Activated naive CD4-positive, alpha-beta T cell (primary cell): ENCODE measurements around the gene UBE2H.

Experiments used
- DNase-seq, 4 experiments: peaks; one replicate each; lab custom pipeline; 2025; lab: John Stamatoyannopoulos, UW

UBE2H gene

DNA sequence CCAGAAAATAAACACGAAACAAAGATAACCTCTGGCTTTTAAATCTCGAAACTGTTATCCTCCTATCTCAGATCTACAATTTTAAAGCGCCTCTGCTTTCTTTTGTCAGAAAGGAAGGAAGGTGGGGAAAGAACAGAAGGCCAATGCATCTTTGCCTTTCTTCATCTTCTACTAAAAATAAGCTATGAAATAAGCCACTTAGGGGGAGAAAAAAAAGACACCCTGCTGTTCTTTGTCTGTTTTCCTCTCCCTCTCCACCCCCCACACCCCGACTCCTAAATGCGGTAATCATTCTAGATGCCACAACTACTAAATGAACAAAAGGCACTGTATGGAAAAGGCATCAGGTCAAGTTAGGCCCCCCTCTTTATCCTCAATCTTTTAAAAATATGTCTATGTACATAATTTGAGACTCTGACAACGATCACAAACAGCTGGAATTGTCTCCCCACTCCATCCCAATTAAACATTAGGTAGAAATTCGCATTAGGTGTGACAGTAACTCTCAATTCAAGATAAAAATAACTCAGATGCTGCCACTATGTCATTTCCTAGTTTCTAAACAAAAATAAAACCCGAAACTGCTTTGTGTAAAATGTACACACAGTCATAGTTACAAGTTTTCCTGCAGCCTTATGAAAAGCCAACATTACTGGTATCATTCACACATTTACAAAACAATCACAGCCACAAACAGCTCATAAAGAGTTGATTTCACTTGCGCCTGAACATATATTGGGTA lies 2.4 kb downstream of the UBE2H start:
- DNase-seq: no peak

DNA sequence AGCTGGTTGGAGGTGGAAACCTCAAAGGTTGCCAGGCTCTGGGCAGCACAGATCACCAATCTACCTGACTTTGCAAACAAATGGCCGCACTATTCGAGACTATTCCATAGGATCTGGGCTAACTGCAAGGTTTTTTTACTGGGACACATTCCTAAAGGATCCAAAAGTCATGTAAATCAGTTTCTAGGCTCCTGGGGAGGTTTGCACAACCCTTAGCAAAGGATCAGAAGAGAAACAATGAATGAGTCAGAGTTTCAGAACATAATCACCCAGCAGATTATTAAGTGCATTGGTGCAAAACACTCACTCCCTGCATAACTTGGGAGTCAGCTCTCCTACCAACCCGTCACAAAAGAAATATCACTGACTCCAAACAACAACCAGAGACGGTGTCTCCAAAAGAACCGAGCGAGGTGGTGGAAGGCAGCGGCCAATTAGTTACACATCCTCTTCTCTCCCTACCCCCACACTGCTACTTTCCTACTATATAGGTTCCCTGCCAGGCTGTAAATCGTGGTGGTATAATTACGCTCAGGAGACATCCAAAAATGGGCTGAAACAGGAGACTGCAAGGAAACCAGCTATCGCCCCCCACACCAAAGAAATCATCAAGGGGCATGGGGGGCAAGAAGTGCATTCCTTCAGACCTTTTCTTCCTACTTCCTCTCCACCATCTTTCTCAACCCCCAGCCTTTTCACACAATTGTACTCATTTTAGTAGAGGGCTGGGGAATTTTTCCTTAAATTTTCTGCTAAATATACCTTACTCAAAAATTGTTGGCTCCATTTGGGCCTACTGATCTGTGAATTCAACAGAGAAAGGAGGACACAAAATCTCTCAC lies 3.2 kb downstream of the UBE2H start:
- DNase-seq: no peak

DNA sequence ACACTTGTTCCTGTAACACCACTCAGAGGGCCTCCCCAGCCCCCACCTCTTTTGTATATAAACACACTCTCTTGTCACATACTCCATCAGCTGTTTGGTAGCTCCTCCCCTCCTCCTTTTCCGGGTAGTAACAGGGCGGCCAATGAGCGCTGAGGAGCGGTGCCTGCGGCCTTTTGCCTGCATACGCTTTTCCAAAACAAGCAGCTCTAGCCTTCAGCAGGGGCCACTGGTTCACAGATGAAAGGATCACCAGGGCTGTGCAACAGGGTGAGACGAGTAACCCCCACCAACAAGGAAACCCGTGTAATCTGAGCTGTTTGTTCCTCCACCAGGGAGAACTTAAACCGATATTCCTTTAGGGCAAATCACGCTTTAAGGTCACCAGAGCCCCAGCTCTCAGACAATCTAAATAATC lies 3.9 kb downstream of the UBE2H start:
- DNase-seq: peak; percentile 32 to 62 (median 48)

DNA sequence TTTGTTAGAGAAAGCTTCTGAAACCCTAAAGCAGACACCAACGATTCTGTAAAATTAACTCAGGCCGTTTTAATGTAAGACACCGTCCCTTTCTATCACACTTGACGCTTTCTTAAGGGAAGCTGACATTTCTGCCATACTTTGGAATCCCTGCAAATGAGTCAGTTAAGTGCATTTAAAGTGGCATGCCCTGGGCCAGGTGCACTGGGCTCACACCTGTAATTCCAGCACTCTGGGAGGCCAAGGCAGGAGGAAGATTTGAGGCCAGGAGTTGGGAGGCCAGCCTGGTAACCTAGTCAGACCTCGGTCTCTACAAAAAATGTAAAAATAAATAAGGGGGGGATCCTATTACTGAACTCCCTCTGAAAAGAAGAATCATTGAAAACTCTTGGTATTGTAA lies 4.4 kb downstream of the UBE2H start:
- DNase-seq: no peak

DNA sequence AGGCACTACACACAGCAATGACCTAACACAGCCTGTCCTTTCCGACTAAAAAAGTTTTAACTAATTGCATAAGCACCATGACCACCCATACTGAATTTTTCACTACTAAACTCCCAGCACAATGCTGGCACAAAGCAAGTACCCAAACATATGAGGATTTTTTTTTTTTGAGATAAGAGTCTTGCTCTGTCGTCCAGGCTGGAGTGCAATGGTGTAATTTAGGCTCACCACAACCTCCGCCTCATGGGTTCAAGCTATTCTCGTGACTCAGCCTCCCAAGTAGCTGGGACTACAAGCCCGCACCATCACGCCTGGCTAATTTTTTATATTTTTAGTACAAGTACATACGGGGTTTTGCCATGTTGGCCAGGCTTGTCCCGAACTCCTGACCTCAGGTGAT lies 5.1 kb downstream of the UBE2H start:
- DNase-seq: no peak

DNA sequence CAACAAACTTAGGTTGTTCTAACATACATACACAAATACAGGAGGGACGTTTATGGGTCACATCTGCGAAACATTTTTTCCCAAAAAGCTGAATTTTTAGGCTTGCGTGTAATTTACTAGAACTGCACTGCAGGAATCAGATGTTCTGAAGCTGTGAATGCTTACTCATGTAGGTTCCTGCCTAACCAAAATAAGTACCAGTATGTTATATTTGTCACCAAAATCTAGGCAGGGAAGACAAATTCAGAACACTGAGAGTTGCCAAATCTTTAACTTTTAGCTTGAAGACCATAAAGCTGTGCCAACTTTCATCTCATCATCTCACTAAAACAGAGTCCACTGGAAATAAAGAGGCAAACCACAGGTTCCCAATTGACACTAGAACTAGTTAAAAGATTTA lies 5.7 kb downstream of the UBE2H start:
- no peak for DNase-seq

DNA sequence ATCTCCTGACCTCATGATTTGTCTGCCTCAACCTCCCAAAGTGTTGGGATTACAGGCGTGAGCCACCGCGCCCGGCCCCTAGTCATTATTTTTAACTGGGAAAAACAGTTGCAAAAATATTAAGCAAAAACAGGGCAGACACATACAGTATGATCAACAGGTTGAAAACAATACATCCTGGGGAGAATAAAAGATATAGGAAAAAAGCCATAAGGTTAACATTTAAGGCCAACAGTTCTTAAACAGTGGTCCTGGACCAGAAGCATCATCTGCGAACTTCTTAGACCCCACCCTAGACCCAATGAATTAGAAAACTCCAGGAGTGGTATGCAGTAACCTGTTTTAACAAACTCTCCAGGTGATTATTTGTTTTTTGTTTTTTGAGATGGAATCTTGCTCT lies 6.5 kb downstream of the UBE2H start:
- no peak for DNase-seq

DNA sequence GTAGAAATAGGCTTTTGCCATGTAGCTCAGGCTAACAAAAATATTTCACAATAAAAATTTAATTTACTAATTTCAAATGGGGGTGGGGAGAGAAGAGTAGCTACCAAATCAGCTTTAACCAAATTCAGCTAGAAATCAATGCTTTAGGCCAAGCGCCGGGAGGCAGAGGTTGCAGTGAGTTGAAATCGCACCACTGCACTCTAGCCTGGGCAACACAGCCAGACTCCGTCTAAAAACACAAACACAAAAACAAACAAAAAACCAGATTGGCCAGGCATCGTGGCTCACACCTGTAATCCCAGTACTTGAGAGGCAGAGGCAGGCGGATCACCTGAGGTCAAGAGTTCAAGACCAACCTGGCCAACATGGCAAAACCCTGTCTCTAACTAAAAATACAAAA lies 9.4 kb downstream of the UBE2H start:
- no peak for DNase-seq

DNA sequence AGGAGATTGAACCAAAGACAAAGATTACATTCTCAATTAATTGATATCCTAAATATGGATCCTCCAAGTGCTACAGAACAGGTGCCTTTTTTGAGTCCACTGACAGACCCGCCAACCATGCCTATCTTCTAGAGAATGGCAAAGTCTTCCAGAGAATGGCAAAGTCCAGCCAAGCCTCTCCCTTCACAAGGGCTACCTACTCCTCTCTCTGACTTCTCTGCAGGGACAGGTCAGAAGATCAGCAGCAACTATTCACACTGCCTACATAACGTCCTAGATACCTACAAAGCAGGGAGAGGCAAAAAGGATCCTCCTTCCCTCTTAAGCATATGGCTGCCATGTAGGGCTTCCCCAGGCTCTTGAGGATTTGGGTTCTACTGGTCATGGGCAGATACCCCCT lies 12.4 kb downstream of the UBE2H start:
- DNase-seq: no peak

DNA sequence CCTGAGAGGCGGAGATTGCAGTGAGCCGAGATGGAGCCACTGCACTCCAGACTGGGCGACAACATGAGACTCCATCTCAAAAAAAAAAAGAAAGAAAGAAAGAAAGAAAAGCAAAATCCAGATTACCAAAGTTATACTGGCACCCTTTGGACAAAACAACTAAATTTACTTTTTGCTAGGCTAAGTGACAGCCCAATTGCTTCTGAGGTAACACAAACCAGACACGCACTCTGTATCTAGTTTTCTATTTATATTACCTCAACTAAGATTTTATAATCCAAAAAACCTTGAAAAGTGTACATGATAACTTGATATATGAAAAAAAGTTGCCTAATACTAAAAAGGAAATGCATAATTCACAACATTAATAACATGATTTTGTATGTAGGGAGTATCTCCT lies 12.9 kb downstream of the UBE2H start:
- DNase-seq: no peak

DNA sequence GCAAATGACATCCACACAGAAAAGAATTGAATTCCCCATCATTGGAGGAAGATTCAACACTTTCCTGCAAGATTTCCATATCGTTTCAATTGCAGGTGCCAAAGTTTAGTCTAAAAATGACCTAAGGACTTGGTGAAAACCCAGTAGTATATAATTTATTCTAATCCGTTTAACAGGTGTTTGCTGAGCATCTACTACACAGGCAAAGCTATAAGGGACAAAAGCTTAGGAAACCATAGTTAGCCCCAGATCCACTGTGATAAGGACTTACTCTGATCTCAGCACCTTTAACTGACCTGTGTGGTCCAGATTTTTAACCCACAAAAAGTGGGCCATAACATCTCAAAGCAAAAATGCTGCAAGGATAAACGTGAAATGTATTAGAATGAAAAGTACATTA lies 19.1 kb downstream of the UBE2H start:
- DNase-seq: no peak

DNA sequence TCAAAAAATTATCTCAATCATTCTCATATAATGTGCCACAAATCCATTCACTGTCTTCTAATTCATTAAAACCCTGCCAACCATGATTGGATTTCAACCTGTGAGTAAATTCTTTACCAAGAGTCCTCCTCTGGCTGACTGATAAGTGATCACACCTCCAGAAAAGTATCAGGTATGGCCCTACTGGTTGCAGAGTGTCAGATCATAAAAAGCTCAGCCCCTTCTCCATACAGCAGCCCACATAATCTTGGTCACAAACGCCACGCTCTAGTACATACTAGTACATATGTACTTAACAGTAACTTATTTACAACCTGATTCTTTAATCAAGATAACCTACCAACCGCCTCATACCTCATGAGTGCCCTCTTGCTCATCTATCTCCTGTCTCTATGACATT lies 26.1 kb downstream of the UBE2H start:
- no peak for DNase-seq

DNA sequence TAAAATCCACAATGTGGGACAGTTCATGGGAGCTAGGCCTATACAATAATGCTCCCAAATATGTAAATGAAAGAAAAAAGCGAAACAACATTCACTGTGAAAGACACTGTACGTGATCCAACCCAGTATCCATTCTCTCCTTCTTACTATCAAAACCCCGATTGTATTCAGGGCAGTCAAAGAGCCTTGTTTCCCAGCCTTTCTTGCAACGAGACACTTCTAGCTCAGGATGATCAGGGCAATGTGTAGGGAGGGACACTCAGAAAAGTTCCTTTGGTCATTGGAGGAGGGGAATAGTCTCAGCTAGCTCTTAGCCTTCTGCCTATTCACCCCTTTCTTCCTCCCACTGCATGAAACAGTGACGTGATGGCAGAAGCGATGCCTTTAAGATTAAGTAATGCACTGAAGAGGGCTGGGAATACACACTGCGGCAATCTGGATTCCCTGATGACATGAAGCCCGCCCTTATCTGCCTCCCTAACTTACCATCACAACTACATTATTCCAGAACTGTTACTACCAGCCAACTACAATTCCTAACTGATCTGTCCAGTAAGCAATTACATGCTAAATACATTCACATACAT lies 27.3 kb downstream of the UBE2H start:
- DNase-seq: no peak

DNA sequence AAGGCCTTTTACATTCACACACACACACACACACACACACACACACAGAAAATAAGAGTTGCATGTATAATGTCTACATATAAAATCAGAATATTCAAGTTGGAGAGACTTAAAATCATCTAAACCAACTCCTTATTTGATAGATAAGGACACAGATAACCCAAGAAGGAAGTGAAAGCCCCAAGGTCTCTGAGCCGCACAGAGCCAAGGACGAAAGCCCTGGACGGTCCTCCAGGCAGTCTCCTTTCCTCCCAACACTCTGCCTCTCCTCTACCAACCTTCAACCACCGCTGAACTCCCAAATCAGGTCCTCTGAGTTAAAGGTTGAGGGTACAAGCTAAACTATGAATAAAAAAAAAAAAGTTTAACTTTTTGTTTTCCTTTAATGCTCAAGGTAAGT lies 28.2 kb downstream of the UBE2H start:
- DNase-seq: no peak

DNA sequence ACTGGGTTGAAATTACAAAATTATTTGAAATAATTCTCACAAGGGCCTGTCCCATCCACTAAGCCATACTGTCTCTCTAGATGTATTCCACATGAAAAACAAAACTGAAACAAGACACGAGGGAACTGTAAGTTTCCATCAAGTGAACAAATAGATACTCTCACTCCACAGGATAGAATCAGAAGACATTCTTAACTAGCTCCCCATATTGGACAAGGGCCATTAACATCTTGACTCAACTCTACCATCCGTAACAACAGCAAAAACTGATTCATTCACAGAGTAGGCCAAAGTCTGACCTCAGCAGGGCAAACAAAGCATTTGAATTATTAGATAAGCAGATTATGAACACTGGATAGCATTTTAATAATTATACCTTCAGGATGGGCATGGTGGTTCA lies 29.1 kb downstream of the UBE2H start:
- no peak for DNase-seq

DNA sequence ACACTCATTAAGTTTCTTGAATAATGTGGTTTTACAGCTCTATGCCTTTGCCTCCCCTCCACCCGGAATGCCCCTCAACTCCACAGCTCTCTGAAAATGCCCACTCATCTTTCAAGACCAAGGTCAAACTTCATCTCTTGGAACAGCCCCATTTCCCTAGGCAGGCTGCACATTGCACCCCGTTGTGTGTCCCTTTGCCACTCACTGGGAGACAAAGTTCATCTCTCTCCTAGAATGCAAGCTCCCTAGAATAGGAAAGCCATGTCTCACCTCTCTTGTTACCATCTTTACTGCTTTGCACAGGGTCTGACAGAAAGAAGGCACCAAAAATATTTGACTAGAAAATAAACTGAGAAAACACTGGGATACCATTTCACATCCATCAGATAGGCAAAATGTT lies 33.3 kb downstream of the UBE2H start:
- no peak for DNase-seq

DNA sequence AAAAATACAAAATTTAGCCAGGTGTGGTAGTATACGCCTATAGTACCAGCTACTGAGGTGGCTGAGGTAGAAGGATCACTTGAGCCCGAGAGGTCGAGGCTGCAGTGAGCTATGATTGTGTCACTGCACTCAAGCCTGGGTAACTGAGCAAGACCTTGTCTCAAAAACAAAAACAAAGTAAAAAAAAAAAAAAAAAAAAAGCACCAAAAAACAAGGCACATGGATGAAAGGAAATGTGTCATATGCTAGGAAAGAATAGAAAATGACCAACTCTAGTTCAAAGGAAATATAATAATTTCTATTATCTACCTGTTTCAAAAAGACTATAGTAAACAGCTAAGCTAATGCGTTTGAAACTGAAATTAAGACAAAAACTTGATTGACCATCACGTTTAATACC lies 33.8 kb downstream of the UBE2H start:
- DNase-seq: no peak

DNA sequence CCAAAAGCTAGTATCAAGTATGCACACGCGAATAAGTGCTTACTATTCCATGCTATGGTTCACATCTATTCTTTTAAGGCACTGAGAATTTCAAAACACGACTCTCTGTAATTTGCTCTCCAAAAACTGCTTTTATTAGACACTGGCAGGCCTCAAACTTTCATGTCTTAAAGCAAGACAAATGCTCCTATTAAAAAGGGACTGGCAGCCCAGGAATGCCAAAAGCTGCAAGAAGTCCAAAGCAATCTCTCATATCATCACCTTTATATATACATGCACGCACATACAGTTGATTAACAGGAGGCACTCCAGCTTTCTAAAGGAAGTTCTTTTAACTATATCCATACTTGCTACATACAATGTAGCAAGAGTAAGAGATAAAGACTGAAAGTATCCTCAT lies 34.8 kb downstream of the UBE2H start:
- no peak for DNase-seq

DNA sequence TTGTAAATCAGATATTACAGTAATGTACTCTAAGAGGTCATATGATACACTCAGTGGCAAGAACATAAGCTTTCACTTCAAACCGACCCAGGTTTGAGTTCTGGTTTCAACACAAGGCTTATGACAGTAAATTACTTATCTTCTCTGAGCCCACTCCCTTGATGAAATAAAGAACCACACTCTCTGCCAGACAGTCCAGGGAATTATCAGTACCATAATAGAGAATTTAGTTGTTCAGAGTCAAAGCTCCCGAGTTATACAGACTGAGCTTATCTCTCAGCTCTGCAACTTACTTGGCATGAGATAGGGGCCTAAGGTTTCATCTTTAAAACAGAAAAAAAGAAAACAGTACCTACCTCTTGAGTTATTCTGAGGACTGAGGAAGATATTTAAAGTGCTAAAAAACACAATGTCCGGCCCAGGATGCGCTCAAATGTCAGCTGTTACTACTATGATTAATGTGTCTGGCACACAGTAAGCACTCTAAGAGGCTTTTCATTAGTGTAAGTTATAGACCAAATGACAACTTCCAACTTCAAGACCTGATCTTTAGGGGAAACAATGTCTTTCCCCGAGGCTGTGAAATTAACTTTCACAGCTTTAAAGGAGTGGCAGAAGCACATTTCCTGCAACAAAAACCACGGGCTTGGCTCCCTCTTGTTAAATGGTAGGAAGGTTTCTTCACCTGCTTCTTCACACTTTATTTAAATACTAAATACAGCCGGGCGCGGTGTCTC lies 38.1 kb downstream of the UBE2H start:
- DNase-seq: no peak

DNA sequence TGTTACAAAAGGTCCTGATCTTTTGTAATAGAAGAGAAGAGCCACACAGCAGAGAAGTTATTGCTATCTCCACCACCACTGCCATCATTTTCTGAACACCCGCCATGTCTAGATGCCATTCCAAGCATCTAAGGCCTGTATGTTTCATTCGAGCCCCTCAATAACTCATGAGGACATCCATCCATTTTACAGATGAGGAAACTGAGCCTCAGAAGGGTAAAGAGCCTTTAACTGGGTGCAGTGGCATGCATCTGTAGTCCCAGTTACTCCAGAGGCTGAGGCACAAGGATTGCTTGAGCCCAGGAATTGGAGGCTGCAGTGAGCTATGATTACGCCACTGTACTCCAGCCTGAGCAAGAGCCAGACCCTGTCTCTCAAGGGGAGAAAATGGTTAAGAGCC lies 39.3 kb downstream of the UBE2H start:
- DNase-seq: no peak

DNA sequence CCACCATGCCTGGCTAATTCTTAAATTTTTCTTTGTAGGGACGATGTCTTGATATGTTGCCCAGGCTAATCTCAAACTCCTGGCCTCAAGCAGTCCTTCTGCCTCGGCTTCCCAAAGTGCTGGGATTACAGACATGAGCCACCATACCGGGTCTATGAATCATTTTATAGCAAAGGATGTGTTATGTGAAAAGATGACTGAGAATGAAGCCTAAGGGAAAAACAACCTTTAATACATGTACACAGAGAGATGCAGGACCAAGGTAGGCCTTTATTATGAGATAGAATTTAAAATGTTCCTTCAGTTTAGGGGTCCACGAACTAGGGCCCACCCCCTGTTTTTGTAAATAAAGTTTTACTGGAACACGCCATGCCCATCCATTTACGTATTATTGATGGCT lies 41.0 kb downstream of the UBE2H start:
- no peak for DNase-seq

DNA sequence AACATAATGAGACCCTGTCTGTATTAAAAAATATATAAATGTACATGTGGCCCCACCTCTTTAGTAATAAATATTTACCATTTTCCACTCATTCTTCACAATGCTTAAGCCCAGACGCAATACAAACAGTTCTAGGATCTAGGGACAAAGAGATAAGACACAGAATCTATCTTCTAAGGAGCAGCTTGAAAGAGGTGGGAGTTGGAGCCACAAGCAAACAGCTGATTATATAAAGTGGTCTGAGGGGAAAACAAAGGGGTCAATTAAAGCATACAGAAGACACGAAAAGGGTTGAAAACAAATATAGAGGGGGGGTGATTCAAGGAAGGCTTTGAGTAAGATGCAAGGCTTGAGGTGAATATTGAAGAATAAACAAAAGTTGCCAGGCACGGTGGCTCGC lies 43.1 kb downstream of the UBE2H start:
- no peak for DNase-seq

DNA sequence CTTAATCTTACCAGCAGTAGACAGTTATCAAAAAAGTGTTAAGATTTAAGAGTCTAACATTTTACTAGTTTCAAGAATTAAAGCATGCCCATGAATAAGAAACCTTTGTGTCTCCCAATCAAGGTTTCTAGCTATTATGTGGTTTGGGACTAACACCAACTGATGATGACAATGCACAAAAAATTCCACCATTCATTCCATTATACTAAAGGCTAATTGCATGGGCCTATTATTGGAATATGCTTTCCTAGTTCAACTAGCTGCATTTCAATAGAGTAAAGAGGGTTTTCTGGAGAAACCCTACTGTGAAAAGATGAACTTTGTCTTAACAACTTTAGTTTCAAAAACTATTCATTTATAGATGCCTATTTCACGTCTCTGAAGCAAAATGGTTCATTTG lies 44.6 kb downstream of the UBE2H start:
- DNase-seq: no peak
